ENCODE results near the gene GOLT1B. TPM values are rescaled to one million over a fixed set of nuclear protein-coding genes. Genes with fewer than 3 reads are reported as not detected.

GOLT1B gene
- total RNA-seq, 6 donors from 2014 or later: 4.2 to 36.7 (median 25.4) TPM

GRCh38 chr12:21526721-21527345 is 25.2 kb downstream of the GOLT1B start:
- ATAC-seq (ENCODE audit: low FRiP score in 2 of 2) (no peak), DNase-seq (no peak)
- WGBS, 2 donors: 46 to 57% methylated on average over 12 of the region's 12 CpGs
- peak overlapping the region in 3 of 4 donors; percentile 49 to 65 (median 59) for H3K4me3 ChIP-seq
- no peaks in the 10 kb centered on the region for H3K36me3 ChIP-seq
- H3K27ac ChIP-seq: no peak overlapping the region
- H3K9me3 ChIP-seq: peaks cover 0 to 3% (median 0%) of the 10 kb centered on the region in 4 donors
- TF ChIP-seq POLR2A (IDR thresholded peaks at IDR 0.05): no peak
- no peak for TF ChIP-seq EP300 (IDR thresholded peaks at IDR 0.05)
- TF ChIP-seq CTCF (IDR thresholded peaks at IDR 0.05): no peak
- TF ChIP-seq POLR2AphosphoS5 (IDR thresholded peaks at IDR 0.05): no peak
- H3K27me3 ChIP-seq: peaks cover 0 to 10% (median 2%) of the 10 kb centered on the region in 4 donors
- peaks cover 0 to 25% (median 12%) of the 10 kb centered on the region in 4 donors for H3K4me1 ChIP-seq

GRCh38 chr12:21527451-21528180 is 26.0 kb downstream of the GOLT1B start:
- H3K36me3 ChIP-seq: no peaks in the 10 kb centered on the region
- peaks cover 0 to 3% (median 0%) of the 10 kb centered on the region in 4 donors for H3K9me3 ChIP-seq
- peaks cover 0 to 25% (median 12%) of the 10 kb centered on the region in 4 donors for H3K4me1 ChIP-seq
- H3K27me3 ChIP-seq: peaks cover 0 to 10% (median 2%) of the 10 kb centered on the region in 4 donors
- peak overlapping the region; percentile 49 to 65 (median 56) for H3K4me3 ChIP-seq
- peak; percentile 57 to 84 for ATAC-seq (ENCODE audit: low FRiP score in 2 of 2)
- peak; percentile 41 to 89 for DNase-seq
- no peak for TF ChIP-seq CTCF (IDR thresholded peaks at IDR 0.05)
- TF ChIP-seq EP300 (IDR thresholded peaks at IDR 0.05): no peak
- no peak for TF ChIP-seq POLR2A (IDR thresholded peaks at IDR 0.05)
- TF ChIP-seq POLR2AphosphoS5 (IDR thresholded peaks at IDR 0.05): no peak
- WGBS, 2 donors: 1 to 2% methylated on average over 15 to 34 of the region's 57 CpGs
- H3K27ac ChIP-seq: peak overlapping the region in 1 of 4 donors; percentile 40

- Histone ChIP-seq H3K36me3 (no peaks in the 10 kb centered on the region), H3K9me3 (peaks cover 0 to 2% (median 0%) of the 10 kb centered on the region in 4 donors), H3K27me3 (peaks cover 0 to 10% (median 2%) of the 10 kb centered on the region in 4 donors), H3K4me1 (peaks cover 0 to 25% (median 12%) of the 10 kb centered on the region in 4 donors), H3K27ac (no peak overlapping the region), H3K4me3 (no peak overlapping the region)
- TF ChIP-seq POLR2AphosphoS5 (IDR thresholded peaks at IDR 0.05): no peak
- TF ChIP-seq POLR2A (IDR thresholded peaks at IDR 0.05): no peak
- no peak for TF ChIP-seq CTCF (IDR thresholded peaks at IDR 0.05)
- no peak for TF ChIP-seq EP300 (IDR thresholded peaks at IDR 0.05)
- peak in 1 of 2 donors; percentile 28 for DNase-seq
- no peak for ATAC-seq (ENCODE audit: low FRiP score in 2 of 2)
- WGBS, 2 donors: 49 to 62% methylated on average over 5 of the region's 5 CpGs
Observed at GRCh38 chr12:21528953-21529352, 27.4 kb downstream of the GOLT1B start.

GRCh38 chr12:21529456-21529855 is 27.9 kb downstream of the GOLT1B start:
- no peak for ATAC-seq (ENCODE audit: low FRiP score in 2 of 2)
- TF ChIP-seq EP300 (IDR thresholded peaks at IDR 0.05) (no peak), CTCF (IDR thresholded peaks at IDR 0.05) (no peak), POLR2AphosphoS5 (IDR thresholded peaks at IDR 0.05) (no peak), POLR2A (IDR thresholded peaks at IDR 0.05) (no peak)
- Histone ChIP-seq H3K27me3 (peaks cover 0 to 10% (median 2%) of the 10 kb centered on the region in 4 donors), H3K4me1 (peaks cover 0 to 25% (median 12%) of the 10 kb centered on the region in 4 donors), H3K27ac (no peak overlapping the region), H3K36me3 (no peaks in the 10 kb centered on the region), H3K9me3 (no peaks in the 10 kb centered on the region), H3K4me3 (no peak overlapping the region)
- no peak for DNase-seq
- 77 to 82% methylated on average over 2 of the region's 2 CpGs for WGBS, 2 donors
